Smooth muscle cell (in vitro differentiated cells): ENCODE measurements around the gene CNOT6. TPM values are rescaled to one million over a fixed set of nuclear protein-coding genes. Genes with fewer than 3 reads are reported as not detected.
"Not testable (repeated sequence)": the region's sequence is repeated elsewhere in the genome, so short reads cannot be mapped to it uniquely, and the experiment has no call there.

Source experiments
- DNase-seq: peaks from one replicate; lab custom pipeline; 2025; ENCODE audit not compliant: unreplicated experiment; lab: John Stamatoyannopoulos, UW
- H2AFZ ChIP-seq: fragments of 200-600 bp; sonication (generic); 2 replicates; pipeline ENCODE4 v1.6.0; 2016; ENCODE audit warnings: antibody characterized with exemption, low read depth, mild to moderate bottlenecking
- H3F3A ChIP-seq: fragments of 200-600 bp; sonication (generic); 2 replicates; pipeline ENCODE4 v1.6.0; 2017; ENCODE audit warnings: antibody characterized with exemption, low read depth
- H3K27ac ChIP-seq: fragments of 200-600 bp; sonication (generic); 2 replicates; pipeline ENCODE4 v1.5.1; 2016; ENCODE audit warnings: low read depth, mild to moderate bottlenecking
- H3K27me3 ChIP-seq: fragments of 200-600 bp; sonication (generic); 2 replicates; pipeline ENCODE4 v1.6.1; 2016; ENCODE audit warnings: low read depth, mild to moderate bottlenecking
- H3K36me3 ChIP-seq: fragments of 200-600 bp; sonication (generic); 2 replicates; pipeline ENCODE4 v1.5.1; 2016; ENCODE audit warnings: low read depth
- H3K4me1 ChIP-seq: fragments of 200-600 bp; sonication (generic); 2 replicates; pipeline ENCODE4 v1.5.1; 2016; ENCODE audit warnings: low read depth
- H3K4me2 ChIP-seq: fragments of 200-600 bp; sonication (generic); 2 replicates; pipeline ENCODE4 v1.6.0; 2016; ENCODE audit warnings: mild to moderate bottlenecking
- H3K4me3 ChIP-seq: fragments of 200-600 bp; sonication (generic); 2 replicates; pipeline ENCODE4 v1.5.1; 2016; ENCODE audit warnings: mild to moderate bottlenecking
- H3K79me2 ChIP-seq: fragments of 200-600 bp; sonication (generic); 2 replicates; pipeline ENCODE4 v1.6.0; 2016; ENCODE audit warnings: low read depth, mild to moderate bottlenecking
- H3K9ac ChIP-seq: fragments of 200-600 bp; sonication (generic); 2 replicates; pipeline ENCODE4 v1.6.0; 2016; ENCODE audit warnings: low read depth
- H3K9me3 ChIP-seq: fragments of 200-600 bp; sonication (generic); replicated peaks from 2 replicates; pipeline ENCODE4 v1.5.1; 2016; ENCODE audit warnings: low read depth
- H4K20me1 ChIP-seq: fragments of 200-600 bp; sonication (generic); 2 replicates; pipeline ENCODE4 v1.6.0; 2016; ENCODE audit warnings: low read depth
- WGBS: methylation state at CpG from one replicate; pipeline ENCODE4 v1.1.7; 2016; ENCODE audit warnings: low lambda C conversion rate; 5-methylcytosine and 5-hydroxymethylcytosine counted together
- polyA plus RNA-seq: library from polyadenylated mRNA; unstranded; fragments of >200 nt; fragmentation: Nextera tagmentation; extraction: Ambion mirVana; gene quantifications from 2 replicates; pipeline ENCODE4 v1.2.1, GENCODE V29; 2016
- total RNA-seq: library from RNA; depleted of rRNA; stranded (reverse); fragments of >200 nt; gene quantifications from 2 replicates; pipeline ENCODE4 v1.2.3, GENCODE V29; 2014
- TF ChIP-seq, protein P1 (sequence below): fragments of 200-600 bp; sonication (generic); IDR thresholded peaks from 2 replicates; pipeline ENCODE4 v1.5.1; 2017; ENCODE audit warnings: borderline replicate concordance, mild to moderate bottlenecking, antibody characterized with exemption; ENCODE audit not compliant: insufficient read depth, poor library complexity, severe bottlenecking

Gene CNOT6
- total and polyA plus RNA-seq, 2 experiments from 2014 or later, result 6.2 to 19.7 TPM

DNA sequence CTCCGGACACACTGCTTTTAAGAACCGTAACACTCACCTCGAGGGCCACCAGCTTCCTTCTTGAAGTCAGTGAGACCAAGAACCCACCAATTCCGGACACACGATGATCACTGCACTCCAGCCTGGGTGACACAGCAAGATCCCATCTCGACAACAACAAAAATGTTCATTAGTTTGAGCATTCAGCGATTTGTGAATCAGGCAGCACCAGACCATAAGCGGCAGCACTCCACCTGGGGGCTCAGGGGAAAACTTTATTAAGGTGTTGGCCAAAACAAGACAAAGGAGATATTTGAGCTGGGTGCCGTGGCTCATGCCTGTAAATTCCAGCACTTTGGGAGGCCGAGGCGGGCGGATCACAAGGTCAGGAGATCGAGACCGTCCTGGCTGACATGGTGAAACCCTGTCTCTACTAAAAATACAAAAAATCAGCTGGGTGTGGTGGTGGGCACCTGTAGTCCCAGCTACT, 34.5 kb upstream of the CNOT6 start:
- not testable (repeated sequence) for H3K4me2 ChIP-seq, H3K79me2 ChIP-seq, H3K27me3 ChIP-seq, H4K20me1 ChIP-seq, H3K4me3 ChIP-seq, H2AFZ ChIP-seq, H3K9ac ChIP-seq, H3F3A ChIP-seq, H3K9me3 ChIP-seq, H3K27ac ChIP-seq, H3K4me1 ChIP-seq, DNase-seq, H3K36me3 ChIP-seq
- 98% methylated on average over 14 of the region's 14 CpGs for WGBS

DNA sequence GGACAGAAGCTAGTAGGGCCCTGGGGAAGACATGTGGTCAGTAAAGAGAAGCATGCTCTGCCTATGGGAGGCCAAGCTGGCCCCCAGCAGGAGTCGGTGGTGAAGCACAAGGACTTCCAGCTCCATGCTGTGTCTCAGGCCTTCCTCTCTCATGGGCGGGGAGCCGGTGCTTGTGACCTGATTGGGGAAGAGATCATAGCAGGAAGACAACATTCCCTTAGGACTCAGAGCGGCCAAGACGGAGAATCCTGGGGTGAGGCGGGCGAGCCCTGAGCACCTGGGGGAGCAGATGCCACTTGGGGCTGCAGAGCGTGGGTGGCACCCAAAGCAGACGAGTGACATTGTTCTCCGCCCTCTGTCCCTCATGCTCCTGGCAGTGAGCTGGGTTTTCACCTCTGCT, 33.3 kb upstream of the CNOT6 start:
- Histone ChIP-seq H3K4me3 (no peak overlapping the region), H3F3A (no peaks in the 10 kb centered on the region), H3K4me2 (no peak overlapping the region), H3K9me3 (no peaks in the 10 kb centered on the region), H3K9ac (no peak overlapping the region), H3K27ac (no peak overlapping the region), H3K79me2 (no peaks in the 10 kb centered on the region), H4K20me1 (no peaks in the 10 kb centered on the region), H2AFZ (no peak overlapping the region), H3K4me1 (no peaks in the 10 kb centered on the region), H3K27me3 (no peaks in the 10 kb centered on the region), H3K36me3 (no peaks in the 10 kb centered on the region)
- WGBS, result 99% methylated on average over 10 of the region's 10 CpGs
- TF ChIP-seq, protein P1, sequence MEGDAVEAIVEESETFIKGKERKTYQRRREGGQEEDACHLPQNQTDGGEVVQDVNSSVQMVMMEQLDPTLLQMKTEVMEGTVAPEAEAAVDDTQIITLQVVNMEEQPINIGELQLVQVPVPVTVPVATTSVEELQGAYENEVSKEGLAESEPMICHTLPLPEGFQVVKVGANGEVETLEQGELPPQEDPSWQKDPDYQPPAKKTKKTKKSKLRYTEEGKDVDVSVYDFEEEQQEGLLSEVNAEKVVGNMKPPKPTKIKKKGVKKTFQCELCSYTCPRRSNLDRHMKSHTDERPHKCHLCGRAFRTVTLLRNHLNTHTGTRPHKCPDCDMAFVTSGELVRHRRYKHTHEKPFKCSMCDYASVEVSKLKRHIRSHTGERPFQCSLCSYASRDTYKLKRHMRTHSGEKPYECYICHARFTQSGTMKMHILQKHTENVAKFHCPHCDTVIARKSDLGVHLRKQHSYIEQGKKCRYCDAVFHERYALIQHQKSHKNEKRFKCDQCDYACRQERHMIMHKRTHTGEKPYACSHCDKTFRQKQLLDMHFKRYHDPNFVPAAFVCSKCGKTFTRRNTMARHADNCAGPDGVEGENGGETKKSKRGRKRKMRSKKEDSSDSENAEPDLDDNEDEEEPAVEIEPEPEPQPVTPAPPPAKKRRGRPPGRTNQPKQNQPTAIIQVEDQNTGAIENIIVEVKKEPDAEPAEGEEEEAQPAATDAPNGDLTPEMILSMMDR, result no peak
- DNase-seq, result no peak

DNA sequence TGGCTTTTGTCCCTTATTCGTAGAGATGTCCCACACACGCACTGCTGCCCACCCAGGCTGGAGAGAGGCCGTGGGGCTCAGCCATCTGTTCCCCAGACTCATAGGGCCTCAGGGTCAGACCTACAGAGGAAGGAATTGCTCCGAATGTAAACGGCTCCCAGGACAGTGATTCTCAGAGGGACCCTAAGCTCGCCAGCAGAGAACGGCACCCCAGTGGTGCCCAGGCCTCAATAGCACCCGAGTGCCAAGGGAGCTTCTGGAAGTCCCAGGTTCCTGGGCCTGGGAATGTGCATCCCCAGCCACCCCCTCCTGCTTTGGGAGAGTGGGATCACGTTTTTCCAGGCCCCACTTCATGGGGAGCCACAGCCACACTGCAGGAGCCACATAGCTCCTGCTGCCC, 32.9 kb upstream of the CNOT6 start:
- Histone ChIP-seq H3K79me2 (no peaks in the 10 kb centered on the region), H3K9ac (no peak overlapping the region), H3K4me2 (no peak overlapping the region), H3K36me3 (no peaks in the 10 kb centered on the region), H3K27ac (no peak overlapping the region), H3K27me3 (no peaks in the 10 kb centered on the region), H2AFZ (no peak overlapping the region), H3K4me1 (no peaks in the 10 kb centered on the region), H3F3A (no peaks in the 10 kb centered on the region), H3K9me3 (no peaks in the 10 kb centered on the region), H3K4me3 (no peak overlapping the region), H4K20me1 (no peaks in the 10 kb centered on the region)
- TF ChIP-seq, protein P1, result no peak
- WGBS, result 93% methylated on average over 9 of the region's 9 CpGs
- DNase-seq, result no peak

DNA sequence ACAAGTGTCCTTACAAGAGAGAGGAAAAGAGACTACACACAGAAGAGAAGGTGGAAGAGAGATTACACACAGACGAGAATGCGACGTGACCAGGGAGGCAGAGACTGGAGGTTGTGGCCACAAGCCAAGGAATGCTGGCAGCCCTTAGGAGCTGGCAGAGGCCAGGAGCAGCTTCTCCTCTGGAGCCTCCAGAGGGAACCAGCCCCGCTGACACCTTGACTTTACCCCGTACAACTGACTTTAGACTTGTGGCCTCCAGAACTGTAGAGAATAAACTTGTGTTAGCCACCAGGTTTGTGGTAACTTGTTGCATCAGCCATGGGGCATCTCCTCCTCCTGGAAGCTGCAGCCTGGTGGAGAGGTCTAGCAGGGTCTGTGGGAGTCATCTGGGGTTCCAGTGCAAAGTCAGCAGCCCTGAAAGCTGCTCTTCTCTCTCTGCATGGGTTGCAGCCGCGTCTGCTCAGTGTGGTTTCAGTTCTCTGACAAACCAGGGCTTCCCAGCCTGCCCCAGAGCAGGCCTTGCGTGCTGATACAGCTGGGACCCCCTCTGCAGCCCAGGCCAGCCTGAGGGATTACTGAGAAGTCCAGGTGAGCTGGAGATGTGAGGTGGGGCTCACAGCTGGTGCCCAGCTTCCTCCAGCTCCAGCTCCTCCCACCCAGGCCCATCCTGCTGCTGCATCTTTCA, 30.8 kb upstream of the CNOT6 start:
- H3K4me3 ChIP-seq, result no peak overlapping the region

More for the DNA sequence above, 30.8 kb upstream of the CNOT6 start:
- no peak for DNase-seq
- Histone ChIP-seq H3K4me1 (no peaks in the 10 kb centered on the region), H3K79me2 (no peaks in the 10 kb centered on the region), H4K20me1 (no peaks in the 10 kb centered on the region), H3F3A (no peaks in the 10 kb centered on the region), H3K36me3 (no peaks in the 10 kb centered on the region), H3K27ac (no peak overlapping the region), H3K4me2 (no peak overlapping the region), H2AFZ (no peak overlapping the region), H3K9me3 (no peaks in the 10 kb centered on the region), H3K27me3 (no peaks in the 10 kb centered on the region), H3K9ac (no peak overlapping the region)
- WGBS, result 72% methylated on average over 8 of the region's 8 CpGs
- TF ChIP-seq, protein P1, result no peak
